Naive B cell (primary cell): Measurements from ENCODE around the gene NDUFB5. TPM values are rescaled to one million over a fixed set of nuclear protein-coding genes. Genes with fewer than 3 reads are reported as not detected.
"Not testable (repeated sequence)": the region's sequence is repeated elsewhere in the genome, so short reads cannot be mapped to it uniquely, and the experiment has no call there.

Source experiments
- ATAC-seq, 2 donors: fragments of 150-1000 bp; cut with Tn5 transposase; 2 replicates each; pipeline ENCODE4 v1.10.0; 2021; ENCODE audit warnings: low read depth in 2 of 2, mild to moderate bottlenecking in 2 of 2, moderate library complexity in 2 of 2
- DNase-seq: peaks from one replicate; pipeline ENCODE4 v3.0.0; 2022
- H3K27ac Mint-ChIP-seq, 6 donors: one replicate each; pipeline ENCODE4 v1.8.0; 2020 to 2022; ENCODE audit warnings: mild to moderate bottlenecking in 6 of 6, mixed read lengths in 6 of 6, moderate library complexity in 5 of 6, inconsistent platforms in 2 of 6
- H3K27me3 Mint-ChIP-seq, 3 donors: one replicate each; pipeline ENCODE4 v1.8.0; 2021 to 2022; ENCODE audit warnings: mixed read lengths in 3 of 3, mild to moderate bottlenecking in 1 of 3
- H3K36me3 Mint-ChIP-seq, 2 donors: one replicate each; pipeline ENCODE4 v1.8.0; 2020 to 2022; ENCODE audit warnings: mixed read lengths in 2 of 2, inconsistent platforms in 1 of 2, mild to moderate bottlenecking in 1 of 2
- H3K4me1 Mint-ChIP-seq, 3 donors: one replicate each; pipeline ENCODE4 v1.8.0; 2020 to 2022; ENCODE audit warnings: mixed read lengths in 3 of 3, inconsistent platforms in 1 of 3, mild to moderate bottlenecking in 1 of 3, moderate library complexity in 1 of 3
- H3K4me3 Mint-ChIP-seq, 8 donors: one replicate each; pipeline ENCODE4 v1.8.0; 2020 to 2022; ENCODE audit warnings: mild to moderate bottlenecking in 8 of 8, mixed read lengths in 8 of 8, moderate library complexity in 8 of 8, inconsistent platforms in 2 of 8
- H3K9me3 Mint-ChIP-seq, 7 donors: one replicate each; pipeline ENCODE4 v1.8.0; 2020 to 2022; ENCODE audit warnings: mixed read lengths in 7 of 7, mild to moderate bottlenecking in 5 of 7, inconsistent platforms in 2 of 7, moderate library complexity in 1 of 7
- polyA plus RNA-seq, 6 donors: library from polyadenylated mRNA; unstranded; fragments of 300-500 nt; fragmentation: Illumina TruSeq; gene quantifications; one replicate each; pipeline ENCODE4 v1.2.3, GENCODE V29; 2021; ENCODE audit warnings: low read depth in 6 of 6

The NDUFB5 gene
- polyA plus RNA-seq, 6 donors from 2014 or later, result 52.3 to 102 (median 77.4) TPM

GRCh38 chr3:179606534-179607085 lies 2.0 kb downstream of the NDUFB5 start:
- ATAC-seq (peak; percentile 15 to 18), DNase-seq (peak; percentile 37)
- H3K9me3 Mint-ChIP-seq, result no peaks in the 10 kb centered on the region
- no peaks in the 10 kb centered on the region for H3K27me3 Mint-ChIP-seq
- H3K4me3 Mint-ChIP-seq, result peak overlapping the region; percentile 30 to 99 (median 83)
- H3K27ac Mint-ChIP-seq, result peak overlapping the region; percentile 36 to 93 (median 86)
- H3K36me3 Mint-ChIP-seq, result peaks cover 0 to 7% of the 10 kb centered on the region in 2 donors
- H3K4me1 Mint-ChIP-seq, result peaks cover 41 to 65% (median 56%) of the 10 kb centered on the region in 3 donors

- peak; percentile 12 for DNase-seq
- peaks cover 0 to 7% of the 10 kb centered on the region in 2 donors for H3K36me3 Mint-ChIP-seq
- ATAC-seq, result peak; percentile 18 to 22
- no peaks in the 10 kb centered on the region for H3K9me3 Mint-ChIP-seq
- peaks cover 47 to 65% (median 58%) of the 10 kb centered on the region in 3 donors for H3K4me1 Mint-ChIP-seq
- no peaks in the 10 kb centered on the region for H3K27me3 Mint-ChIP-seq
- H3K27ac Mint-ChIP-seq, result peak overlapping the region; percentile 6 to 96 (median 88)
- H3K4me3 Mint-ChIP-seq, result peak overlapping the region in 7 of 8 donors; percentile 4 to 64 (median 16)
These were observed 4.5 kb downstream of the NDUFB5 start for GRCh38 chr3:179608931-179609720.

GRCh38 chr3:179610066-179610465 lies 5.5 kb downstream of the NDUFB5 start:
- Mint-ChIP-seq H3K27ac (peak overlapping the region in 3 of 6 donors; percentile 56 to 83 (median 79)), H3K4me1 (peaks cover 42 to 56% (median 49%) of the 10 kb centered on the region in 3 donors)
- DNase-seq, result no peak

GRCh38 chr3:179613807-179614206 lies 9.2 kb downstream of the NDUFB5 start:
- ATAC-seq (no peak), DNase-seq (no peak)
- Mint-ChIP-seq H3K9me3 (no peaks in the 10 kb centered on the region), H3K4me3 (no peak overlapping the region), H3K27ac (no peak overlapping the region), H3K4me1 (peaks cover 20 to 24% (median 23%) of the 10 kb centered on the region in 3 donors), H3K36me3 (no peaks in the 10 kb centered on the region), H3K27me3 (no peaks in the 10 kb centered on the region)

More at GRCh38 chr3:179610066-179610465, 5.5 kb downstream of the NDUFB5 start:
- ATAC-seq, result no peak
- Mint-ChIP-seq H3K4me3 (no peak overlapping the region), H3K36me3 (no peaks in the 10 kb centered on the region), H3K27me3 (no peaks in the 10 kb centered on the region), H3K9me3 (no peaks in the 10 kb centered on the region)

GRCh38 chr3:179615458-179616173 lies 11.0 kb downstream of the NDUFB5 start:
- H3K36me3 Mint-ChIP-seq, result peaks cover 0 to 3% of the 10 kb centered on the region in 2 donors
- H3K9me3 Mint-ChIP-seq, result peaks cover 0 to under 1% (median 0%) of the 10 kb centered on the region in 7 donors
- H3K4me1 Mint-ChIP-seq, result peaks cover 10 to 16% (median 12%) of the 10 kb centered on the region in 3 donors
- no peak overlapping the region for H3K27ac Mint-ChIP-seq
- no peak for ATAC-seq
- H3K27me3 Mint-ChIP-seq, result no peaks in the 10 kb centered on the region
- no peak overlapping the region for H3K4me3 Mint-ChIP-seq
- no peak for DNase-seq

- Mint-ChIP-seq H3K36me3 (peaks cover 14 to 36% of the 10 kb centered on the region in 2 donors), H3K9me3 (peaks cover 0 to 4% (median 0%) of the 10 kb centered on the region in 7 donors), H3K4me1 (peaks cover 0 to 4% (median 0%) of the 10 kb centered on the region in 3 donors), H3K4me3 (no peak overlapping the region), H3K27me3 (no peaks in the 10 kb centered on the region), H3K27ac (peak overlapping the region in 1 of 6 donors; percentile 34)
- DNase-seq (no peak), ATAC-seq (no peak)
These were observed 17.4 kb downstream of the NDUFB5 start for GRCh38 chr3:179622023-179622422.

- no peak for DNase-seq
- H3K36me3 Mint-ChIP-seq, result peaks cover 14 to 36% of the 10 kb centered on the region in 2 donors
- H3K4me1 Mint-ChIP-seq, result peaks cover 0 to 4% (median 0%) of the 10 kb centered on the region in 3 donors
- H3K4me3 Mint-ChIP-seq, result no peak overlapping the region
- no peaks in the 10 kb centered on the region for H3K27me3 Mint-ChIP-seq
- no peak for ATAC-seq
- H3K9me3 Mint-ChIP-seq, result peaks cover 0 to 4% (median 0%) of the 10 kb centered on the region in 7 donors
- H3K27ac Mint-ChIP-seq, result peak overlapping the region in 2 of 6 donors; percentile 74 to 80
These were observed 19.9 kb downstream of the NDUFB5 start for GRCh38 chr3:179624451-179624850.

- ATAC-seq (no peak), DNase-seq (no peak)
- no peak overlapping the region for H3K27ac Mint-ChIP-seq
- peaks cover 0 to 1% of the 10 kb centered on the region in 2 donors for H3K36me3 Mint-ChIP-seq
- H3K4me1 Mint-ChIP-seq, result no peaks in the 10 kb centered on the region
- H3K27me3 Mint-ChIP-seq, result no peaks in the 10 kb centered on the region
- no peak overlapping the region for H3K4me3 Mint-ChIP-seq
- no peaks in the 10 kb centered on the region for H3K9me3 Mint-ChIP-seq
These were observed 26.3 kb downstream of the NDUFB5 start for GRCh38 chr3:179630753-179631451.

- Mint-ChIP-seq H3K27ac (no peak overlapping the region), H3K4me1 (no peaks in the 10 kb centered on the region), H3K36me3 (no peaks in the 10 kb centered on the region), H3K4me3 (no peak overlapping the region), H3K27me3 (no peaks in the 10 kb centered on the region), H3K9me3 (no peaks in the 10 kb centered on the region)
- DNase-seq (no peak), ATAC-seq (no peak)
These were observed 35.9 kb downstream of the NDUFB5 start for GRCh38 chr3:179640469-179640868.

- Mint-ChIP-seq H3K4me1 (no peaks in the 10 kb centered on the region), H3K36me3 (no peaks in the 10 kb centered on the region), H3K4me3 (no peak overlapping the region), H3K27me3 (no peaks in the 10 kb centered on the region), H3K9me3 (no peaks in the 10 kb centered on the region), H3K27ac (no peak overlapping the region)
- DNase-seq, result no peak
- no peak for ATAC-seq
These were observed 38.3 kb downstream of the NDUFB5 start for GRCh38 chr3:179642871-179643270.

- not testable (repeated sequence) for H3K9me3 Mint-ChIP-seq, H3K27me3 Mint-ChIP-seq, ATAC-seq, H3K4me1 Mint-ChIP-seq, H3K4me3 Mint-ChIP-seq, H3K27ac Mint-ChIP-seq, H3K36me3 Mint-ChIP-seq, DNase-seq
These were observed 39.2 kb downstream of the NDUFB5 start for GRCh38 chr3:179643837-179644236.

GRCh38 chr3:179646177-179646576 lies 41.6 kb downstream of the NDUFB5 start:
- Mint-ChIP-seq H3K27ac (peak overlapping the region in 1 of 6 donors; percentile 75), H3K4me1 (peaks cover 0 to 3% (median 0%) of the 10 kb centered on the region in 3 donors), H3K9me3 (no peaks in the 10 kb centered on the region), H3K4me3 (no peak overlapping the region), H3K36me3 (no peaks in the 10 kb centered on the region), H3K27me3 (no peaks in the 10 kb centered on the region)
- ATAC-seq (no peak), DNase-seq (no peak)
